ENCODE data around the gene GOLGA3. TPM values are rescaled to one million over a fixed set of nuclear protein-coding genes. Genes with fewer than 3 reads are reported as not detected.
"Not testable (repeated sequence)": the region's sequence is repeated elsewhere in the genome, so short reads cannot be mapped to it uniquely, and the experiment has no call there.

The GOLGA3 gene
- total RNA-seq, 1 donor from 2014 or later: 123 TPM

GRCh38 chr12:132754160-132754932 is 74.3 kb downstream of the GOLGA3 start:
- DNase-seq (ENCODE audit: low spot score): no peak

DNA sequence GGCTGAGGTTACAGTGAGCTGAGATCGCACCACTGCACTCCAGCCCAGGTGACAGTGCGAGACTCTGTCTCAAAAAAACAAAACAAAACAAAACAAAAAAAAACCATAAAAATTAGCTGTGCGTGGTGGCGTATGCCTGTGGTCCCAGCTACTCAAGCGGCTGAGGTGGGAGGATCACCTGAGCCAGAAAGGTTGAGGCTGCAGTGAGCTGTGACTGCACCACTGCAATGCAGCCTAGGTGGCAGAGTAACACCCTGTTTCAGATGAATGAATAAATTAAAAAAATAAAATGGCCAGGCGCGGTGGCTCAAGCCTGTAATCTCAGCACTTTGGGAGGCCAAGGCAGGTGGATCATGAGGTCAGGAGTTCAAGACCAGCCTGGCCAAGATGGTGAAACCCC is 75.0 kb downstream of the GOLGA3 start:
- DNase-seq (ENCODE audit: low spot score): not testable (repeated sequence)

- DNase-seq (ENCODE audit: low spot score): no peak
Observed at GRCh38 chr12:132748319-132748718, 80.3 kb downstream of the GOLGA3 start.

DNA sequence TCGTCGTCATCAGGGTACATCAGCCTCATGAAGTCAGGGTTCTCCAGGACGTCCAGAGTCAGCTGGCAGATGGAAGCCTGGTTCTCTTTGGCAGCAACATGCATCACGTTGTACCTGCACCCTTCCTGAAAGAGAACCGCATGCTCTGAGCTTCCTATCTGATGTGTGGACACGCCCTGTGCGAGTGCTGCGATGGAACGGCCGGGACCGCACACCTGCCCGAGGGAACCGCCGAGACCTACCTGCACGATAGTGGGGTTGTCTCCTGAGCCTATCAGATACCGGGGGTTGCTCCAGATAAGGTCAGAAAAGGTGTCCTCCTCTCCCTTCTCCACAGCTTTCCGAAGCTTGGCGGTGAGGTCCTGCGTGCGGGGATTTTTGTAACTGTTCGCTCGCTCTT is 80.8 kb downstream of the GOLGA3 start:
- no peak for DNase-seq (ENCODE audit: low spot score)

DNA sequence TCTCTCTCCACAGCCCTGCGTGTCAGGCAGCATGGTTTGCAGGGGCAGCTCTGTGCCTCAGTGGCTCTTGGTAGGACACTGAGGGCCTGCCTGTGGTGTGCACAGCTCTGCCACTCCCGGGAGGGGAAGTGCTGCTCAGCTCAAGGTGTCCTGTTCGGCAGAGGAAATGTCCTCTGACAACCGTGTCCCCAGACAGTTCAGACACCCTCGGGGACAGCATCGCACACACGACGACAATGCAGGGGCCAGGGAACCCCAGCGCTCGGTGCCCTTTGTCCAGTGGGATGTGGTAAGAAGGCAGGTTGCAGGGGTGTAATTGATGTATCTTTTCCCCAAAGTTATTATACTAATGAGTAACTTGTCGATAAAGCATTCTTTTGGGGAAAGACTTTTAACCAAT is 81.3 kb downstream of the GOLGA3 start:
- DNase-seq (ENCODE audit: low spot score): no peak

GRCh38 chr12:132746613-132747012 is 82.1 kb downstream of the GOLGA3 start:
- no peak for DNase-seq (ENCODE audit: low spot score)

- no peak for DNase-seq (ENCODE audit: low spot score)
Observed at GRCh38 chr12:132743831-132744230, 84.8 kb downstream of the GOLGA3 start.

- DNase-seq (ENCODE audit: low spot score): no peak
Observed at GRCh38 chr12:132741620-132742019, 87.0 kb downstream of the GOLGA3 start.

DNA sequence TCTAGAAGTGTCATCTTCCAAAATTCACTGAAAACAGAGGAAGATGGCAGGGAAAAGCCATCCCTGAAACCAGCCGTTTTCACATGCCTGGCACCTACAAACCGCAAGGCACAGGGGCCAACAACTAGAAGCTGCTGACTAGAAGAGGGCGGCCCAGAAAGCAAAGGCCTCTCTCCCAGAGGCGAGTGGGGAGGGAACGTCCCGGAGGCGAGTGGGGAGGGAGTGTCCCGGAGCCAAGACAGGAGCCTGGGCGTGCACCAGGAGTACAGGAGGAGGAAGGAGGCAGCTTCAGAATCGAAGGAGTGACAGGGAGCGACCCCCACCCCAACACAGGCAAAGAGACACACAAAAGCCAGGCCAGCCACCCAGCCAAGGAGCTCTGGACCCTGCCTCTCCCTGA is 88.0 kb downstream of the GOLGA3 start:
- no peak for DNase-seq (ENCODE audit: low spot score)

- no peak for DNase-seq (ENCODE audit: low spot score)
Observed at GRCh38 chr12:132740313-132740646, 88.4 kb downstream of the GOLGA3 start.

DNA sequence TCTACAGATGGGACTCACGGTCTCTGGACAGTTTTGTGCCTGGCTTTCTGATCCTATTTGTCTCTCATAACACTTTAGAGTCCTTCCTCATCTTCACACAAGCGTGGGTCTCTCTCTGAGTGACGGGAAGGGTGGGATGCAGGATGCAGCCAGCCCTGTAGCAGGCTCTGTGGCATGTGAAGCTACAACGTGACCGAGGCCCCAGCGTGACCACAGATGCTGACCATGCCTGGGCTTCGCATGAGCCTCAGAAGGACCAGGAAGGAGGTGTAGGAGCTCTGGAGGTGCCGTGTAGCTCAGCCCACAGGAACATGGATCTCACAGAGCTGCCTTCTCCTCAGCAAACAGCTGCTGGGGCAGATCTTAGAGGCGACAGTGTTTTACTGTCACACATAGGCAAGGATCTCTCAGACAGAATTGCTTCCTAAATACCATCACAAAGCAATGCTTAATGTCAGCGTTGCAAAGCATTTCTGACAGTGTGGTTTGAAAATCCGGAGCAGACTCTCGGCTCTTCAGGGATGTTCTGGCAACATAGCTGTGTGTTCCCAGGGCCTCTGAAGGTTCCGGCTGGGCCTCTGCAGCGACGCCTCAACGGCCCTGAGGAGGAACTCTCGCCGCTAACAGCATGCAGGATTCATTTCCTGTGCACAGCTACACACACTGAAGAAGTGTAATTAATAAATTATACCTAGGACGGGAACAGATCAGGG is 88.9 kb downstream of the GOLGA3 start:
- no peak for DNase-seq (ENCODE audit: low spot score)

- no peak for DNase-seq (ENCODE audit: low spot score)
Observed at GRCh38 chr12:132736913-132737312, 91.8 kb downstream of the GOLGA3 start.

GRCh38 chr12:132736378-132736777 is 92.3 kb downstream of the GOLGA3 start:
- no peak for DNase-seq (ENCODE audit: low spot score)

DNA sequence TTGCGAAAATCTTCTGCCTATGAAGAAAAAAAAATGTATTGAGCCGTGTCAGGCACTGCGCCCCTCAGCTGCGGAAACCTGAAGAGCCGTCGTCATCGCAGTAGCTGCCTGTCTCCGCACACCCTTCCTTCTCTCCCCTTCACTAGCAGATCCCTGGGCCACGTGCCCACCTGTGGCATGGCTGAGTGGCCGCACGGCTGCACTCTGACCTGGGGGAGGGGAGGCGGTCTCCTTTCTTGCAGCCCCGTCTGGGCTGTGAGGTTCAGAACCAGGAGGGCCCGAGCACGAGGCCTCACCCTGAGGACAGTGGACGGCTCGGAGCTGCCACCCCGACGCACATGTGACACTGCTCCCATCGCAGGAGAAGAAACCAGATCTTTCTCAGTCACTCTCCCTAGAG is 93.2 kb downstream of the GOLGA3 start:
- no peak for DNase-seq (ENCODE audit: low spot score)

DNA sequence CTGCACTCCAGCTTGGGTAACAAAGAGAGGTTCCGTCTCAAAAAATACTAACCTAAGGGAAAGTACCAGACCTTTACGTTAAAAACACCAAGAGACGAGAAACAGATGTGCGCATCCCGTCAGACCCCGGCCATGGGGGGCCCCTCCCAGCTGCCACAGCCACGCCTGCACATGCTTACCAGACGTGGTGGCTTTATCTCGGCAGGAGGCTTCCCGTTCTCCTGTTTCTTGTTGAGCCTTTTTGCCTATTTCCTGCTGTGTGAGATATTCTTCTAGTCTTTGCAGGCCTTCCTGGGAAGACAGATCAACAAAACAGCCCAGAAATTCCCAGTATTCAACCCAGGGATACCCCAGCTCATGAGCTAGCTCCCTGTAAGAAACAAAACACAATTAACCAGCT is 94.5 kb downstream of the GOLGA3 start:
- no peak for DNase-seq (ENCODE audit: low spot score)

DNA sequence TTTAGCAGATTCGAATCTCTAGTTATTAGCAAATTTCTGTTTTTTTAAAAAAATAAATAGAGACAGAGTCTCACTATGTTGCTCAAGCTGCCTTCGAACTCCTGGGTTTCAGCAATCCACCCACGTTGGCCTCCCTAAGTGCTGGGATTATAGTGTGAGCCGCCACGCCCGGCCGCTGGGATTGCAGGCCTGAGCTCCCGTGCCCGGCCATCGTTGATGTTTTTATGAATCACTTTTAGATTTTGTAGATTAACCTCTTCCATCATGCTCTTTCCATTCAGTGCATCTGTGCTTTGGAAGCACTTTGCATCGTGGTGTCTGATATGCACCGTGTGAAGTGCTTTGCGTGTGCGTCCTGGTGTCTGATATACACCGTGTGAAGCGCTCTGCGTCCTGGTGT is 97.1 kb downstream of the GOLGA3 start:
- DNase-seq (ENCODE audit: low spot score): no peak

DNA sequence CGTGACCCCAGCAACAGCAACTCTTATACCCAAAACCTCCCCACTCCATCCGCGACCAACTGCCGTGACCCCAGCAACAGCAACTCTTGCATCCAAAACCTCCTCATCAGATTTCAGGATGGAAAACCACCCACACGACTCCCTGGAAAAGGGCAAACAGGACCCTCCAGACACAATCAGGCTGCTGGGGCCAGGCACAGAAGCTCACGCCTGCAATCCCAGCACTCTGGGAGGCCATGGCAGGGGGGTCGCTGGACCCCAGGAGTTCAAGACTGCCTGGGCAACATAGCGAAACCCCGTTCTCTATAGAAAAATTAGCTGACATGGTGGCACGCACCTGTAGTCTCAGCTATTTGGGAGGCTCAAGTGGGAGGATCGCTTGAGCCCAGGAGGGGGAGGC is 98.3 kb downstream of the GOLGA3 start:
- no peak for DNase-seq (ENCODE audit: low spot score)

- DNase-seq (ENCODE audit: low spot score): no peak
Observed at GRCh38 chr12:132729541-132730320, 98.9 kb downstream of the GOLGA3 start.

GRCh38 chr12:132728502-132728901 is 100.2 kb downstream of the GOLGA3 start:
- no peak for DNase-seq (ENCODE audit: low spot score)

- no peak for DNase-seq (ENCODE audit: low spot score)
Observed at GRCh38 chr12:132727091-132727794, 101.4 kb downstream of the GOLGA3 start.

- no peak for DNase-seq (ENCODE audit: low spot score)
Observed at GRCh38 chr12:132726386-132726785, 102.3 kb downstream of the GOLGA3 start.

Data from umbilical cord (tissue), 2 donors.